OCI-LY7 (cell line): Measurements from ENCODE around the gene RPGRIP1L.

Experiments
- CTCF ChIP-seq: fragments of 200-600 bp; sonication (generic); conservative IDR thresholded peaks from 2 replicates; pipeline ENCODE4 v1.5.1; 2014; ENCODE audit warnings: mild to moderate bottlenecking, antibody characterized with exemption, low read length, moderate library complexity, mixed read lengths
- EZH2phosphoT487 ChIP-seq: fragments of 200-600 bp; sonication (generic); IDR thresholded peaks from 2 replicates; pipeline ENCODE4 v1.6.1; 2018; ENCODE audit warnings: low read depth, borderline replicate concordance, mild to moderate bottlenecking, mixed run types, antibody characterized with exemption, low read length, moderate library complexity, mixed read lengths

GRCh38 chr16:53680756-53681155 is 22.9 kb downstream of the RPGRIP1L start:
- TF ChIP-seq CTCF (no peak), EZH2phosphoT487 (no peak)
